Neural progenitor cell (in vitro differentiated cells): ENCODE measurements around the gene IGFLR1.

ENCODE experiments used
- CTCF ChIP-seq: fragments of 200-600 bp; sonication (generic); IDR thresholded peaks from 2 replicates; pipeline ENCODE4 v1.5.1; 2017; ENCODE audit warnings: antibody characterized with exemption, mild to moderate bottlenecking
- EZH2 ChIP-seq: fragments of 200-600 bp; sonication (generic); IDR thresholded peaks from 2 replicates; pipeline ENCODE4 v1.6.1; 2017; ENCODE audit warnings: antibody characterized with exemption, mild to moderate bottlenecking, moderate library complexity
- EZH2phosphoT487 ChIP-seq: fragments of 200-600 bp; sonication (generic); IDR thresholded peaks from 2 replicates; pipeline ENCODE4 v1.6.1; 2017; ENCODE audit warnings: antibody characterized with exemption

GRCh38 chr19:35774274-35775045 is 32.2 kb upstream of the IGFLR1 start:
- TF ChIP-seq CTCF, result no peak
- no peak for TF ChIP-seq EZH2
- TF ChIP-seq EZH2phosphoT487, result no peak
